CD14-positive monocyte (primary cell): ENCODE results near the gene ADH5. TPM values are rescaled to one million over a fixed set of nuclear protein-coding genes. Genes with fewer than 3 reads are reported as not detected.
"Not testable (repeated sequence)": the region's sequence is repeated elsewhere in the genome, so short reads cannot be mapped to it uniquely, and the experiment has no call there.

Experiments used
- DNase-seq, 3 donors: peaks; one replicate each; pipeline ENCODE4 v3.0.0-alpha.2; 2011 to 2022
- H2AFZ ChIP-seq: 2 replicates; pipeline ENCODE4 v1.6.0; 2012; ENCODE audit warnings: mild to moderate bottlenecking, low read depth, low read length, inconsistent platforms; ENCODE audit not compliant: insufficient read depth, poor library complexity, severe bottlenecking
- H3K27ac ChIP-seq, 2 donors: 1 replicate in 1 of 2; 2 replicates in 1 of 2; pipeline ENCODE4 v1.5.1; 2012 to 2013; ENCODE audit warnings: low read length in 2 of 2, control low read depth in 1 of 2, inconsistent platforms in 1 of 2, low read depth in 1 of 2, mild to moderate bottlenecking in 1 of 2
- H3K27me3 ChIP-seq, 2 donors: one replicate each; pipeline versions ENCODE4 v1.6.0 to v1.6.1; 2011 to 2013; ENCODE audit warnings: low read length in 2 of 2; ENCODE audit not compliant: control insufficient read depth in 2 of 2, insufficient read depth in 2 of 2
- H3K36me3 ChIP-seq, 2 donors: replicated peaks in 1 of 2; 1 replicate in 1 of 2; 2 replicates in 1 of 2; pipeline versions ENCODE4 v1.5.1 to v1.6.1; 2012 to 2013; ENCODE audit warnings: low read length in 2 of 2, control low read depth in 1 of 2, inconsistent platforms in 1 of 2, mild to moderate bottlenecking in 1 of 2; ENCODE audit not compliant: insufficient read depth in 2 of 2, control insufficient read depth in 1 of 2
- H3K4me1 ChIP-seq, 2 donors: 1 replicate in 1 of 2; 2 replicates in 1 of 2; pipeline versions ENCODE4 v1.5.1 to v1.6.1; 2012 to 2013; ENCODE audit warnings: low read length in 2 of 2, control low read depth in 1 of 2, inconsistent platforms in 1 of 2, mild to moderate bottlenecking in 1 of 2, moderate library complexity in 1 of 2; ENCODE audit not compliant: insufficient read depth in 2 of 2, control insufficient read depth in 1 of 2
- H3K4me2 ChIP-seq: replicated peaks from 2 replicates; pipeline ENCODE3; 2012; ENCODE audit warnings: low read length, moderate library complexity, mild to moderate bottlenecking; ENCODE audit not compliant: poor library complexity, severe bottlenecking; ENCODE audit errors: extremely low read depth
- H3K4me3 ChIP-seq, 3 experiments: fragments of 200-600 bp in 1 of 3; sonication (generic) in 1 of 3; replicated peaks in 1 of 3; 1 replicate in 2 of 3; 2 replicates in 1 of 3; pipeline ENCODE4 v1.5.1; 2011 to 2013; ENCODE audit warnings: low read length in 3 of 3, mild to moderate bottlenecking in 3 of 3, control low read depth in 2 of 3, low read depth in 2 of 3, inconsistent platforms in 1 of 3, moderate library complexity in 1 of 3
- H3K79me2 ChIP-seq: 2 replicates; pipeline ENCODE4 v1.6.0; 2012; ENCODE audit warnings: mild to moderate bottlenecking, control low read depth, inconsistent platforms, low read length, moderate library complexity; ENCODE audit not compliant: insufficient read depth
- H3K9ac ChIP-seq: 2 replicates; pipeline ENCODE4 v1.6.0; 2017; ENCODE audit warnings: low read length, mild to moderate bottlenecking; ENCODE audit not compliant: insufficient read depth, poor library complexity, severe bottlenecking
- H3K9me3 ChIP-seq, 2 donors: replicated peaks in 1 of 2; 1 replicate in 1 of 2; 2 replicates in 1 of 2; pipeline versions ENCODE4 v1.5.1 to v1.6.1; 2012 to 2013; ENCODE audit warnings: low read length in 2 of 2, control low read depth in 1 of 2; ENCODE audit not compliant: control insufficient read depth in 1 of 2, insufficient read depth in 1 of 2
- H4K20me1 ChIP-seq: 2 replicates; pipeline ENCODE4 v1.6.0; 2012; ENCODE audit warnings: mild to moderate bottlenecking, low read length, control low read depth, moderate library complexity; ENCODE audit not compliant: insufficient read depth
- H3K27ac Mint-ChIP-seq, 7 donors: one replicate each; pipeline ENCODE4 v1.8.0; 2020; ENCODE audit warnings: mild to moderate bottlenecking in 7 of 7, mixed read lengths in 7 of 7, moderate library complexity in 6 of 7, inconsistent platforms in 2 of 7
- H3K27me3 Mint-ChIP-seq, 3 donors: one replicate each; pipeline ENCODE4 v1.8.0; 2021 to 2022; ENCODE audit warnings: low read depth in 3 of 3, mild to moderate bottlenecking in 3 of 3, mixed read lengths in 3 of 3, moderate library complexity in 3 of 3, inconsistent platforms in 1 of 3
- H3K36me3 Mint-ChIP-seq, 2 donors: one replicate each; pipeline ENCODE4 v1.8.0; 2020; ENCODE audit warnings: mixed read lengths in 2 of 2, inconsistent platforms in 1 of 2, mild to moderate bottlenecking in 1 of 2
- H3K4me1 Mint-ChIP-seq: one replicate; pipeline ENCODE4 v1.8.0; 2020; ENCODE audit warnings: mild to moderate bottlenecking, mixed read lengths
- H3K4me3 Mint-ChIP-seq, 2 donors: one replicate each; pipeline ENCODE4 v1.8.0; 2020; ENCODE audit warnings: mild to moderate bottlenecking in 2 of 2, mixed read lengths in 2 of 2, moderate library complexity in 1 of 2
- H3K9me3 Mint-ChIP-seq, 7 donors: one replicate each; pipeline ENCODE4 v1.8.0; 2020 to 2022; ENCODE audit warnings: mixed read lengths in 7 of 7, mild to moderate bottlenecking in 6 of 7, moderate library complexity in 6 of 7, inconsistent platforms in 2 of 7
- WGBS: methylation state at CpG from one replicate; pipeline ENCODE4 v1.1.5; 2013; ENCODE audit warnings: missing lambda C conversion rate; ENCODE audit not compliant: insufficient coverage; 5-methylcytosine and 5-hydroxymethylcytosine counted together
- intact Hi-C, 2 donors: fragments of 100-400 bp; cut with micrococcal nuclease; formaldehyde crosslinking; loops; one replicate each; pipeline versions ENCODE4 v1.15.0 to v1.15.1; 2023
- polyA plus RNA-seq, 3 donors: library from polyadenylated mRNA; depleted of rRNA in 1 of 3; unstranded in 2 of 3; stranded (reverse) in 1 of 3; fragments of 300-500 nt in 2 of 3; fragments of >200 nt in 1 of 3; fragmentation: Illumina TruSeq in 2 of 3; gene quantifications; 1 replicate in 2 of 3; 2 replicates in 1 of 3; pipeline ENCODE4 v1.2.3, GENCODE V29; 2012 to 2021
- TF ChIP-seq, protein P1 (sequence below): fragments of 200-600 bp; IDR thresholded peaks from one replicate; pipeline ENCODE4 v1.8.0; 2022; ENCODE audit warnings: antibody characterized with exemption, mild to moderate bottlenecking

The ADH5 gene
- polyA plus RNA-seq, 3 donors: 31.7 to 93.5 (median 79.3) TPM

DNA sequence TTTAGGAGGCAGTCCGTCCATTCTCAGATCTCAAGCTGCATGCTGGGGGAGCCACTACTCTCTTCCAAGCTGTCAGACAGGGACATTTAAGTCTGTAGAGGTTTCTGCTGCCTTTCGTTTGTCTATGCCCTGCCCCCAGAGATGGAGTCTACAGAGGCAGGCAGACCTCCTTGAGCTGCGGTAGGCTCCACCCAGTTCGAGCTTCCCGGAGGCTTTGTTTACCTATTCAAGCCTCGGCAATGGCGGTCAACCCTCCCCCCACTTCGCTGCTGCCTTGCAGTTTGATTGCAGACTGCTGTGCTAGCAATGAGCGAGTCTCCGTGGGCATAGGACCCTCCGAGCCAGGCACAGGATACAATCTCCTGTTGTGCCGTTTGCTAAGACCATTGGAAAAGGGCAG is 10.7 kb upstream of the ADH5 start:
- Histone ChIP-seq H3K27me3 (no peaks in the 10 kb centered on the region), H3K4me2 (no peak overlapping the region), H2AFZ (no peak overlapping the region), H3K9me3 (peaks cover 0 to 3% of the 10 kb centered on the region in 2 donors), H3K4me3 (no peak overlapping the region), H3K9ac (no peak overlapping the region), H4K20me1 (no peaks in the 10 kb centered on the region), H3K36me3 (no peaks in the 10 kb centered on the region), H3K27ac (no peak overlapping the region), H3K4me1 (no peaks in the 10 kb centered on the region), H3K79me2 (no peaks in the 10 kb centered on the region)
- Mint-ChIP-seq H3K27ac (no peak overlapping the region), H3K4me3 (no peak overlapping the region), H3K9me3 (peaks cover 2 to 9% (median 4%) of the 10 kb centered on the region in 7 donors), H3K4me1 (no peaks in the 10 kb centered on the region), H3K27me3 (peaks cover 0 to 4% (median 2%) of the 10 kb centered on the region in 3 donors), H3K36me3 (no peaks in the 10 kb centered on the region)
- intact Hi-C loops: no loop called here
- 94% methylated on average over 4 of the region's 12 CpGs for WGBS
- TF ChIP-seq, protein P1, sequence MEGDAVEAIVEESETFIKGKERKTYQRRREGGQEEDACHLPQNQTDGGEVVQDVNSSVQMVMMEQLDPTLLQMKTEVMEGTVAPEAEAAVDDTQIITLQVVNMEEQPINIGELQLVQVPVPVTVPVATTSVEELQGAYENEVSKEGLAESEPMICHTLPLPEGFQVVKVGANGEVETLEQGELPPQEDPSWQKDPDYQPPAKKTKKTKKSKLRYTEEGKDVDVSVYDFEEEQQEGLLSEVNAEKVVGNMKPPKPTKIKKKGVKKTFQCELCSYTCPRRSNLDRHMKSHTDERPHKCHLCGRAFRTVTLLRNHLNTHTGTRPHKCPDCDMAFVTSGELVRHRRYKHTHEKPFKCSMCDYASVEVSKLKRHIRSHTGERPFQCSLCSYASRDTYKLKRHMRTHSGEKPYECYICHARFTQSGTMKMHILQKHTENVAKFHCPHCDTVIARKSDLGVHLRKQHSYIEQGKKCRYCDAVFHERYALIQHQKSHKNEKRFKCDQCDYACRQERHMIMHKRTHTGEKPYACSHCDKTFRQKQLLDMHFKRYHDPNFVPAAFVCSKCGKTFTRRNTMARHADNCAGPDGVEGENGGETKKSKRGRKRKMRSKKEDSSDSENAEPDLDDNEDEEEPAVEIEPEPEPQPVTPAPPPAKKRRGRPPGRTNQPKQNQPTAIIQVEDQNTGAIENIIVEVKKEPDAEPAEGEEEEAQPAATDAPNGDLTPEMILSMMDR: no peak
- DNase-seq: no peak

DNA sequence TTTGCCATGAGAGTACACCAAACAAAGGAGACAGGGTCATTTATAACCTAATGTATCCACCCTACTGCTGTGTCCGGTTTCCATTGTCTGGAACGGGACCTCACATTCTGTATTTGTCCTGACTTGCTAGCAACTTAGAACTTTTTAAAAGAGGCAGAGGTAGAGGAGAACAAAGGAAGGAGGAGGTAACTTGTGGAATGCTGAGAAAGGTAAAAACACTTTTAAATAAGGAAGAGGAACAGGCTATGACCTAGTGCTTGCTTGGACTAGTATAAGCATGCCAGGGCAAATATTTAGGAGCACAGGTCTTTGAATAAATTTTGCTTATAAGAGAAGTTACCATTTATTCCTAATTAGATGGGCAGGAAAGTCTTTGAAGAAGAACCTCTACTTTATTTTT is 3.3 kb upstream of the ADH5 start:
- H3K36me3 ChIP-seq, H3K4me3 ChIP-seq, H3K4me3 Mint-ChIP-seq, H3K27ac ChIP-seq, H3K27me3 ChIP-seq, H3K27ac Mint-ChIP-seq, intact Hi-C loops, H3K9me3 ChIP-seq, H4K20me1 ChIP-seq, H3K27me3 Mint-ChIP-seq, H2AFZ ChIP-seq, DNase-seq, H3K9ac ChIP-seq, H3K4me2 ChIP-seq, H3K36me3 Mint-ChIP-seq, H3K9me3 Mint-ChIP-seq: not testable (repeated sequence)
- peaks cover 23% of the 10 kb centered on the region for H3K4me1 Mint-ChIP-seq
- no CpG with 5 or more reads among the region's 2 CpGs for WGBS
- peaks cover 15% of the 10 kb centered on the region in 2 donors for H3K4me1 ChIP-seq
- peaks cover 18% of the 10 kb centered on the region for H3K79me2 ChIP-seq
